ENCODE results near the gene ANO8.

DNA sequence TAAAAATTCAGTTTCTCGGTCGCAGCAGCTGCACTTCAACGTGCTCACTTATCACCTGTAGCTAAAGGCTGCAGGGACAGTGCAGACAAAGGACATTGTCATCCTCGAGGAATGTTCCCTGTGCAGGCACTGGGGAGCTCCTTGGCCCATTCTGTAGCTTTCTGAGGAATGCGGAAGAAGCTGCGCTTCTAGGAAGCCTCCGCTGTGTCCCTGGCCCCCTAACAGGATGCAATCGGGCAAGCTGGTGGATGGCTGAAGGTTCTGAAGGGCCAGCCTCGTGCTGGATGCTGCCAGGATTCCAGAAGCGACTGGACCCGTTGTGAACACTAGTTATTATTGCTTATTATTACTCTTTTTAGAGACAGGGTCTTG lies 8.1 kb downstream of the ANO8 start:
- TF ChIP-seq POLR2A (IDR thresholded peaks at IDR 0.05; ENCODE audit: low read depth, low read length) (no peak), EZH2 (IDR thresholded peaks at IDR 0.05; ENCODE audit: borderline replicate concordance, low read depth, low read length, severe bottlenecking) (no peak)

All from endothelial cell of umbilical vein (primary cell).